Activated CD4-positive, CD25-positive, alpha-beta regulatory T cell treated with anti-CD3 and anti-CD28 coated beads, Interleukin-2, amount 50 U/mL, for 72 hours (primary cell): ENCODE data around the gene RGPD4.

Experiments
- DNase-seq: peaks from one replicate; pipeline ENCODE4 v3.0.0; 2021

Gene RGPD4

GRCh38 chr2:107932488-107932887 lies 105.8 kb downstream of the RGPD4 start:
- DNase-seq: no peak

- no peak for DNase-seq
Observed at GRCh38 chr2:107932979-107933378, 106.3 kb downstream of the RGPD4 start.

- no peak for DNase-seq
Observed at GRCh38 chr2:107936433-107937359, 110.0 kb downstream of the RGPD4 start.
